HG03060 (cell line): ENCODE results near the gene SND1.

Source experiments
- ATAC-seq: cut with Tn5 transposase; IDR thresholded peaks from one replicate; pipeline ENCODE4 v1.9.1; 2021; ENCODE audit warnings: low read depth, moderate number of reproducible peaks; ENCODE audit not compliant: unreplicated experiment

Gene SND1

DNA sequence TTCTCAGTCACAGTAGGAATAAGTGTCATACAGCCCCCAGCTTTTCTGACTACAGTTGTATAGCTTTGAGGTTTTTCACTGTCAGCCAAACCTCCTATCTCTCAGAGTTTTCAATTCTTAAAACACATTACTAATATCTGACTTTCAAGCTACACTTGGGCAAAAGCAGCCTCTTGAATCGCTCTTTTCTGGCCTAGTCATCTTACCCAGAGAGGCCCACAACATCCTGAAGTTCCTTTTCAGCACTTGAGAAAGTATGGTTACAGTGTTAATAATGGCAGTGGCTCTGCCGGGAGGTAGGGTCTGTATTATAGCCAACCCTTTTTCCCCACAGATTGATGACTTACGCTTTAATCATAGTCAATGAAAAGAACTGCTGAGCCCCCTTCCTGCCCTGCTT is 198.2 kb downstream of the SND1 start:
- ATAC-seq, result no peak

DNA sequence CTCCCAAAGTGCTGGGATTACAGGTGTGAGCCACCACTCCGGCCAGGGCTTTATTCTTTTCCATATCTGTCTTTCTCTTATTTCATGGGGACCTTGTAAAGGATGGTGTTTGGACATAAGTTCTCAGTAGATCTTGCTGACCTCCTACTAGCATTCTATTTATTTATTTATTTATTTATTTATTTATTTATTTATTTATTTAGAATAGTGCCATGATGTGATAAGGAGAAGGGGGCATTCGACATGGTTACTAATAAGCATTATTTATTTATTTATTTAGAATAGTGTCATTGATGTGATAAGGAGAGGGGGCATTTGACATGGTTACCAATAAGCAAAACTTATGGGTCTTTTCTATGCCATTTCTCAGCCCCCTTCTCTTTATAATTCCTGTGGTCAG is 202.4 kb downstream of the SND1 start:
- no peak for ATAC-seq

DNA sequence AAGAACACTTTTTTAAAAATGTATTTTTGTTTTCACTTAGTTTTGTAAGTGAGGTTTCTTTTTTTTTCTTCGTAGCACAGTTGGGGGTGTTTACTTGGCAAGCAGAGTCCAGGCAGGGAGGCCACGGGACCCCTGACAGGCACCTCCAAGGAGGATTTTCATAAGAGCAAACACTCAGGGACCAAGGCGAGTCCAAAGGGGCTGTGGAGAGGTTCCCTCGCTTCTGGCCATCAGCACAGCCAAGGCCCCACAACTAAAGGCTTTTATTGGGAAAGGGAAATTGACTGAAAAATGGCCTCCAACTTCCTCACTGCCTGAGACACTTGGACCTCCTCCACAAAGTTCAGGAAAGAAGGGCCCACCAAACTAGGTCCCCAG is 205.5 kb downstream of the SND1 start:
- ATAC-seq, result no peak

DNA sequence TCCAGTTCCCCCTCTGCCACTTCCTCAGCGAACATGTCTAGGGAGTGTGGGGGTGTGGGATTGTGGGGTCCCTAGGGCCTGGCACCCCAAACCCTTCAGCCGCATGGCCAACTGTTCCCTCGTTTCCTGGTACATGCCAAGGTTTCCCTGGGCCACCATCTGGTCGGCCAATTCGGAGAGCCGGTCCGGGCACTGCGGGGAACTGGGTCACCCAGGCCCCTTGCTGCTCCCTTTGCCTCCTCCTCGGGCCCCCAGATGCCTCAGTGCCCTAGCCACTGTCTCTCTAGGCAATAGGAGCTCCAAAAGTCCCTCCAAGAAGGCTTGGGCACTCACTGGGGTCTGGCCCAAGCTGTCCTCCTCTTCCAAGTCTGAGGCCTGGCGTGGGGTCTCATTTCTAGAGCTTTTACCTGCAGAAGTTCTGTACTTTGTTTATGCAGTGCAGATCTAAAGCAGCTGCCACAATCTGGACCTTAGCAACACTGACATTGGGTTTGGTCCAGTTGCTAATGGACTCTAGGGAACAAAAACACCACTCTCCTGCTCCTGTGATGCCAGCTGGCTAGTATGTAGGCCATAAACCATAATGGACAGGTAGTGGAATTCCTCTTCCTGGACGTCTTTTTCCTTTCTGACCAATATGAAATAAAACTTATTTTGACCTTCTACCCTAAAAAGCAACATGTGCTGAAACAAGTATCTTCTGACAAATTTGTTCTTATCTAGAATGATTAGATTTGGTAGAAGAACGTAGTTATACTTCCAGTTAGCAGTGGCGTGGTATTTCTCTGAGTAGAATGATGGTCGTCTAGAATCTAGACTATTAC is 206.3 kb downstream of the SND1 start:
- ATAC-seq, result no peak

DNA sequence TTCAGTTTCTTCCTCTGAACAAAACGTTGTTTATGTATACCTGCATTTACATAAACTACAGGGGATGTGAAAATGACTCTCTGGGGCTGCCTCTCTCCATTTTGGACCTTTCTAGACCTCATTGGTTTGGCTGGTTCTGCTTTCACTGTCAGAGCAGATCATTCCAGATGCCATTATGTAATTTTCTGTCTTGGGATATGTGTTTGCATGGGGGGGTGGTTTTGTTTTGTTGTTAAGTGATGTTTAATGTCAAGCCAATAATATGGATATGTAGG is 206.9 kb downstream of the SND1 start:
- no peak for ATAC-seq

DNA sequence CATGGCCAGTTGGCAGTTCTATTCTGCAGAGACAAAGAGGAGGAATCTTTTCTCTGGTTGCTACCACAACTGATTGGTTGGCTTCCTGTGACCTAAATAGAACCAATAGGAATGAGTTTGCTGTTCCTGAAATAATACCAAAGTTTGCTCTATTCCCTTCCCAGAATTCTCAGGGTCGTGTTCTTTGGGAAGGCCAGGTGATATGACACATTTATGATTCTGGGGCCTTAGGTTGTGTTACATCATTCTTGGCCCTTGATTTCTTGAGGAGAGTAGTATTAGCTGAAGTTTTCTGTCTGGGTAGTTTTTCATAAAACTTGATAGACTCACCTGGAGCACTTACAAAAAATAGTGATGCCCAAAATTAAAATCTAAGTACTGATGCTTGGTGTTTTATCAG is 207.3 kb downstream of the SND1 start:
- no peak for ATAC-seq

DNA sequence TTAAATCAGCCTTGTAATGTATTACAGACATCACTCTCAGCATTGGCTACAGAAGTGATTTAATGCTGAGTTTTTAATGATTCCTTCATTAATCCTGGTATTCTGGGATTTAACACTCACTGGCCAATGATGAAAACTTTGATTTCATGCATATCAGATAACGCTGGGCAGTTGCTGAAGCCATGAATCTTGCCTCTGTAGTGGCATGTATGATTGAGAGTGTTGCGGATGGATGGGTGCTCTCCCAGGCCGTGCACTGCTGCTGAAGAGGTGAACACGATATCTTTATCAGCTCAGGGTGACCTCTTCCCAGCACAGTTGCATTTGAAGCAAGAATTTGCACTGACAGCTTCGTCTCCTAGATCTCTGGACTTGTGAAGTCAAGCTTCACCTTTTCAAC is 210.5 kb downstream of the SND1 start:
- no peak for ATAC-seq

DNA sequence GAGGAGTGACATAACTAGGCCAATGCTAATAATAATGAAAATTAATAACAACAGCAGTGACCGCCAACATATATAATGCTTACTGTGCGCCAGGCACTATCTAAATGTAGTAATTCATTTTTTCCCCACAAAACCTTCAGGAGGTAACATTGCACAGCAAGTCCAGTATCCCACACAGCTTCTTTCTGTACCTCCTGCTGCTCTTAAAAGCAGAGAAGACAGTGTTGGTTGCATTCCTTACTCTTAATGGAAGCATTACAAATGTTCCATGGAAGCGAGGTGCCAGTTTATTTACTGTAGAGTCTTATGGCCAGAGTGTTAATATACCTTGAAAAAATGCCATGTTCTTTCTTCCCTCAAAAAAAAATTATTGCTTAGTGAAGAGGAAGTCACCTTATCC is 211.1 kb downstream of the SND1 start:
- ATAC-seq, result no peak

DNA sequence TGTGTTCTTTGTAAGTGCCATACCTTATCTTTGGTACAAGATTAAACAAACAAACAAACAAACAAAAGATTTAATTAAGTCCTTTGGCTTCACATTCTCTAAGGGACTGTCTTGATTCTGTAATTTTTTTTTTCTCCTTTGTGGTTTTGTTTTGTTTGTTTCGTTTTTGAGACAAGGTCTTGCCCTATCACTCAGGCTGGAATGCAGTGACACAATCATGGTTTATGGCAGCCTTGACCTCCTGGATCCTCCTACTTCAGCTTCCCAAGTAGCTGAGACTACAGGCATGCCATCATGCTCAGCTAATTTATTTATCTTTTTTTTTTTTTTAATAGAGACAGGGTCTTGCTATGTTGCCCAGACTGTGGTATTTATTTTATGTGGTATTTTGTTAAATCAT is 213.5 kb downstream of the SND1 start:
- no peak for ATAC-seq

DNA sequence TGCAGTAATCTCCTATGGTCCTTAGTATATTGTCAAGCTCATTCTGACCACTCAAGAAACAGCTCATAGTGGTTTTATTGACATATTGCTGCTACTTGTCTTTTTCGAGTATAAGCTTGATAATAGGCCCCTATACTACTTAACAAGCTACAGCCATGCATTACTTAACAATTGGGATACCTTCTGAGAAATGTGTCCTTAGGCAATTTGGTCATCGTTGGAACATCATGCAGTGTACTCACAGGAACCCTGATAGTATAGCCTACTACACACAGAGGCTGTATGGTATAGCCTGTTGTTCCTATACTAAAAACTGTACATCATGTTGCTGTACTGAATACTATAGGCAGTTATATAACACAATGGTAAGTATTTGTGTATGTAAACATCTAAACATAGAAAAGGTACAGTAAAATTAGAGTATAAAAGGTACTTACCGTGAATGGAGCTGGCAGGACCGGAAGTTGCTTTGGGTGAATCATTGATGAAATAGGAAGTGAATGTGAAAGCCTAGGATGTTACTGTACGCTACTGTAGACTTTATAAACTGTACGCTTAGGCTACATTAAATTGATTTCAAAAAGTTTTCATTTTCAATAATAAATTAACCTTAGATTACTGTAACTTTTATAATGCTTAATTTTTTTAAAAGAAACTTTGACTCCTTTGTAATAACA is 218.4 kb downstream of the SND1 start:
- ATAC-seq, result peak; percentile 74

DNA sequence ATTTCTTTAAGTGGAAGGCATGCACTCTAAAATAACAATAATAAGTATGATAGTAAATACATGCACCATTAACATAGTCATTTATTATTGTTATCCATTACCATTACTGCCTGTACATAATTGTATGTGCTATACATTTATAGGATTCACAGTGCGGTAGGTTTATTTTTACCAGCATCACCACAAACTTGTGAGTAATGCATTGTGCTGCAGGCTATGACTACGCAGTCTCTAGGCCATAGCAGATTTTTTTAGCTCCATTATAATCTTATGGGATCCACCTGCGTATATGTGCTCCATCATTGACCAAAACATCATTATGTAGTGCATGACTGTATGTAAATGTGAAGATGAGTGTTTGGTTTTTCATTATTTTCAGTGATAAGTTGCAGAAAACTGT is 219.2 kb downstream of the SND1 start:
- ATAC-seq, result no peak

DNA sequence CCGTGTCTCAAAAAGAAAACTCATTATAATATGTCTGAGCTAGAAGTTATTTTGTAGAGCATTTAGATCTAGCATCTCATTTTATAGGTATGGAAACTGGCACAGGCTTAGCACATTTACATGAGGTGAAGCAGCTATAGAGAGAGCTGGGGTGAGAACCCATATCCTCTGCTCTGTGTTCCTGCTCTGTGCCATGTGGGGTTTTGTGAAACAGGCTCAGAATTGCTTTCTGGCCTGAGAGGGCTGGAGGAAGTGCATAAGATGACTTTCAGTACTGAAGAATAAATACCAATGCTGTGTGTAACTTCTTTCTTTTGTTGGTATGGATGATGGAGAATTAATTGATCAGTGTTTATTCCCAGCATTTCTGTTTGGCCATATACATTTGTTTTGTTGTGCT is 220.1 kb downstream of the SND1 start:
- no peak for ATAC-seq

DNA sequence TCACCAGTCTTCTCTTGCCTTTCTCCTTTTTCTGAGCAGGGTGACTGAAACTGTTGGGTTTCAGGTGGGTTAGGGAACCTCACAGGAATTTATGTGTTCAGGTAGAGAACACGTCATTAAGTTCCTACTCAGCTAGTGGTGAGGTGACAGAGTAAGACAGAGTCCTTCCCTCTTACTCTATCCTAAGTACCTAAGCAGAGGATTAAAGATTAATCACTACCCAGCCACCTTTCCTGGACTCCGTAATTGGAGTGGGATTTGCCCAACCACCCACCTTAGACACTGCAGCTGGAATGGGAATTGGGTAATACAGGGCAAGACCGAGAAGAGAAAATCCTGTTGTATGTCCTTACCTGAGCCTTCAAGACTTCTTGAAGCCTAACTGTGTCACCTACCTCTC is 221.2 kb downstream of the SND1 start:
- no peak for ATAC-seq

DNA sequence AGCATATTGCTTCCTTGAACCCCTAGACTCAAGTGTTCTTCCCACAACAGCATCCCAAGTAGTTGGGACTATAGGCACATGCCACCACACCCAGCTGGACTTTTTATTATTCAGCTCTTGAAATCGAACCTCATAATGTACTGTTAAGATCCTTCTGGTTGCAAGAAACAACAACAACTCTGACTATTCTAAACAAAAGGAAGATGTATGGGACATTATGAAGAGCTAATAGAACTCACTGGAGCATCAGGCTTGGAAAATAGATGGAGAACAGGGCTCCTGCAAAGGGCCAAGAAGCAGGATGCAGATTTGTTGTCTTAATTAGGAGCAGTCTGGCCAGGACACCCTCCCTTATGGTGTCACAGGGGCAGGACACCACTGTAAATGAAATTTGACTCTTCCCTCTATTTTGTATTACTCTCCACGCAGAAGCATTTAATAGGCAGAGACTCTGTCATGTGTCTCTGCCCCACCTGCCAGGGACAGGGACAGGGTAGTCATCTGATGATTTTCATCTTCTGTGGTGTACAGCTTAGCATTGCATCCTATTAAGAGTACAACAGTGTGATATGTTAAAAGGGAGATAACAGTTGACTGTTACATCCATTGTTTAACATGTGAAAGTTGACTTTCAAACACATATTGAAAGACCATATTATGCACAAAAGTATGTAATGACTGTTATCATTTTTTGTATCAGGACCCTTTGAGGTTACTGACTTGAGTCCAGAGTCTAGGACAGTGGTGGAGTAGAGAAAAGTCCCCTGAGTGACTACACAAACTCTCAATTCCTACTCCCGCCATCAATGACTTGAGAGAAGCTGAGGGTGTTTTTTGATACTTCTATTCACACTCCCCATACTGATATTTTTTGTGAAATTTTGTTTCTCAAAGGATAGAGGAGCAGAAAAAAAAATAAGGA is 222.0 kb downstream of the SND1 start:
- ATAC-seq, result no peak

DNA sequence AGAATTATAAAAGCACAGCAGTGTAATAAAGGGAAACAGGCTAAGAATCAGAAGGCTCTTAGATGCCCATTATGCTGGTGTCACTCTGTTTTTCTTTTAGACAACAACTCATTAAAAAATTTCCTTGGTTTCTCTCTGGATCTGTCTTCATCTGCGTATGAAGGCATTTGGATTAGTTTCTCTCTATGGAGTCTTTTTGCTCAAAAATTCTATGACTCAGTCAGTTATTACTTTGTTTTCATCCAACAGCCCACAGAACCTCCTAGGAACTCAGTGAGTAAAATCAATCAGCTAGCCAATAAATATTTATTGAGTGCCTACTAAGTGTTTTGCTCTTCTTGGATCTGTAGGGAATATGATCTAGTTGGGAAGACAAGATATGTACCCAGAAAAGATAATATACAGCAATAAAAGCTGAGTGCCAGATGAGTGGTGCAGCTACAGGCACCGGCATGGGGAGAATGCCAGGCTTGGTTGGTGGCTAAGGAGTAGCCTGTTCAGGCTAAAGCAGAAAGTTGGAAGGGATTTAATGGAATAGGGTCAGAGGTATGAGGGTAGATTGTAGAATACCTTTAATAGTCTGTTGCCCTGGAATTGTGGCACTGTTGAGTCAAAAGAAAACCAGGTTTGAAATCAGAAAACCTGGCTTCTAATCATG is 223.1 kb downstream of the SND1 start:
- no peak for ATAC-seq

DNA sequence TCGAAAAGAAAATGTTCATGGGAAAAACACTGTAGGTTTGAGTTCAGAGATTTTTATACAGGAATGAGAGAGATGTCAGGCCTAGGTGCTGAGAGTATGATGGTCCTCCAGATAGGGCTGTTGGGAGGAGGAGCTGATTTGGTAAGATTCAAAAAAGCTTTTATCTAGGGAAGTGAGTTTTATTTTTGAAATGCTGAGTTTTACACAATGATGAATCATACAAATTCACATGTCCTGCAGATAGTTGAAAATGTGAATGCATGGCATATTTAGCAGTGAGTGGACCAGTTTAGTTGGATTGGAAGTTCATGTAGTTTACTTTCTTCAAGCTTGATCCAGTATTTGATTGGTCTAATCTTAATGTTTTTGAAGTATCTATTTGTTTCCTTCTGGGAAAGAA is 224.4 kb downstream of the SND1 start:
- no peak for ATAC-seq

DNA sequence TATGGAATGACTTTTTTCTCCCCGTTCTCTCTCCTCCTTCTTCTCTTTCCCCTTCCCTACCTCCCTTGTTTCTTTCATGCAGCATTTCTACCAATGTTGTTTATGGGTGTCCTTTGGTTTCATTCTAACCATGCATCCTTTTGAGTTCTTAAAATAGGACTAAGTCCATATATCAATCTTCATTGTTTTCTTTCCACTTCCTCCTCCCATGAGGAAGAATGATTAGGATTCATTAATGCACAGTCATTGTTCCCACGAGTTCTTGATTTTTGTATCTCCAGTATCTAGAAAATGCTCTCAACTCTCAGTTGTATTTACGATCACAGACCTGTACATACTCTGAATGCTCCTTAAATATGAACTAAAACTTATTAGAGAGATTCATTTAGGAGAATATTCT is 226.0 kb downstream of the SND1 start:
- no peak for ATAC-seq

DNA sequence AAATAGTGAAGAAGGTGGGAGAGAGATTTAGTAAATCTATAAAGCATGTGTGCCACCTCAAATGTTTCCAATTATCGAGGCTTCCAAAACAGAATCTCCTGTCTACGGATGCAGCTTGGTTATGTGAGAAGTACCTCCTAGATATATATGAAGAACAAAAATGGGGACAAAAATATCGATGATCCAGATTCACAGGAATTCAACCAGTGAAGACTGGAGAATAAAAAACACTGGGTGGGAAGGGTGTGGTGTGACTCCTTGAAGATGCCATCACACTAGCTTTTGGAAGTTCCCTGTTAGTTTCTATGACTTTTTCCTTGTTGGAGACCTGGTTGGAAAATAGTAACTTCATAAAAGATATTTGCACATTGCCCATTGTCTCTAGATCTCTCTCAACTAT is 226.8 kb downstream of the SND1 start:
- no peak for ATAC-seq

DNA sequence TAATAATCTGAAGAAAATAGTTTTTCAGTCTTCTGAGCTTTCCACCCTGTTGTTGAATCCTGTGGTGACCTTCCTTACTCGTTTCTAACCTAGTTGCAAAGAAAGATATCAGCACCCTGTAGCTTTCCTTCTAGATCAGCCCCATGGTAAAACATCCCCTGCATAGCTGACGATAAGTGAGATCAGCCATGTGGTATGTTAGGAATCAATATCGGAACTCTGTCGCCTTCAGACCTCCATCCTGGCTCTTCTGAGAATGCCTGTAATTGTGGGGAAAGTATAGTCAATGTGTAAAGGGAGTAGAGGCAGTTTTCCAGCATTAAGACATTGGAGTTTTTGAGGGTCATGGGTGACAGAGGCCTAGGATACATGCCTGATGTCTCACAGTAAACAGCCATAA is 227.4 kb downstream of the SND1 start:
- no peak for ATAC-seq

DNA sequence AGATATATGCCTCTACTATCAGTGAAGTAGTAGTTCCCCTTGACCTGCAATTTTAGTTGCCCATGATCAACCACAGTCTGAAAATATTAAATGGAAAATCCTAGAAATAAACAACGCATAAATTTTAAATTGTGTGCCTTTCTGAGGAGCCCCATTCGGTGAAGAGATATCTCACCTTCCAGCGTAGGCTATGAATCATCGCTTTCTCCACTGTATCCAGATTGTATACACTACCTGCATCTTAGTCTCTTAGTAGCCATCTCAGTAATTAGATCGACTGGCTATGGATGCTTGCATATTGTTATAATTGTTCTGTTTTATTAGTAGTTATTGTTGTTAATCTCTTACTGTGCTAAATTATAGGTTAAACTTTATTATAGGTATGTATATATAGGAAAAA is 227.9 kb downstream of the SND1 start:
- no peak for ATAC-seq

DNA sequence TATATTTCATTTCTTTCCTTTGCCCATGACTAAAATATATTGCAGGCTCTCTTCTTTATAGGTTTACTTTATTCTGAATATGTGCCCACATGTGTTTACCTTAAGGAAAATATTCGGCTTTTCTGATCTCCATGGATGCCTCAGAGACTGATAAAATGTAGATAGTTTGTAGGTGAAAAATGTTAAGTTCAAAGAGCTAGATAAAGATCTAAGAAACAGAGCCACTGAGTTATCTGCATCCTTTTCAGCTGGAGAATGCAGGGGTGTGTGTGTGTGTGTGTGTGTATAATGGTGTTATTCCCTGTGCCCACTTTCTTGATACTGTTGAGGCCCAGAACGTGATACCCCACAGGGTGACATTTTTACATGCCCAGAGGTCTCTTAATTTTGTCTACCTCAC is 228.5 kb downstream of the SND1 start:
- ATAC-seq, result no peak
